Activated T-helper 17 cell treated with anti-CD3 and anti-CD28 coated beads, Interleukin-2, amount 50 U/mL, for 72 hours (primary cell): ENCODE data around the gene LARP4B. TPM values are rescaled to one million over a fixed set of nuclear protein-coding genes. Genes with fewer than 3 reads are reported as not detected.
A peak's percentile ranks its signal among the peaks of the same experiment; 100 is the strongest.

Experiments used
- ATAC-seq: fragments of 150-1000 bp; cut with Tn5 transposase; replicated peaks from 2 replicates; pipeline ENCODE4 v1.10.0; 2021; ENCODE audit warnings: mild to moderate bottlenecking, moderate library complexity
- H3K27ac Mint-ChIP-seq: one replicate; pipeline ENCODE4 v1.8.0; 2022; ENCODE audit warnings: mixed read lengths
- H3K27me3 Mint-ChIP-seq: one replicate; pipeline ENCODE4 v1.8.0; 2022; ENCODE audit warnings: mixed read lengths
- H3K36me3 Mint-ChIP-seq: one replicate; pipeline ENCODE4 v1.8.0; 2022; ENCODE audit warnings: low read depth, mild to moderate bottlenecking, mixed read lengths
- H3K4me1 Mint-ChIP-seq: one replicate; pipeline ENCODE4 v1.8.0; 2022; ENCODE audit warnings: mixed read lengths
- H3K4me3 Mint-ChIP-seq: one replicate; pipeline ENCODE4 v1.8.0; 2022; ENCODE audit warnings: mild to moderate bottlenecking, mixed read lengths
- H3K9me3 Mint-ChIP-seq: one replicate; pipeline ENCODE4 v1.8.0; 2022; ENCODE audit warnings: mixed read lengths
- total RNA-seq, 2 donors: library from RNA; stranded (reverse); gene quantifications; one replicate each; pipeline ENCODE4 v1.2.3, GENCODE V29; 2022

Gene LARP4B
- total RNA-seq, 2 donors from 2014 or later = 85.5 to 119 TPM

GRCh38 chr10:878895-879294 is 52.6 kb downstream of the LARP4B start:
- Mint-ChIP-seq H3K9me3 (no peaks in the 10 kb centered on the region), H3K27ac (no peak overlapping the region), H3K4me3 (no peak overlapping the region), H3K36me3 (peaks cover 95% of the 10 kb centered on the region), H3K27me3 (no peaks in the 10 kb centered on the region), H3K4me1 (peaks cover 8% of the 10 kb centered on the region)
- ATAC-seq = no peak

- H3K36me3 Mint-ChIP-seq = peaks cover 95% of the 10 kb centered on the region
- no peak overlapping the region for H3K4me3 Mint-ChIP-seq
- peaks cover 8% of the 10 kb centered on the region for H3K4me1 Mint-ChIP-seq
- no peaks in the 10 kb centered on the region for H3K27me3 Mint-ChIP-seq
- no peaks in the 10 kb centered on the region for H3K9me3 Mint-ChIP-seq
- ATAC-seq = no peak
- H3K27ac Mint-ChIP-seq = no peak overlapping the region
Measured at GRCh38 chr10:878333-878759, 53.2 kb downstream of the LARP4B start.

GRCh38 chr10:876438-876837 is 55.1 kb downstream of the LARP4B start:
- Mint-ChIP-seq H3K9me3 (no peaks in the 10 kb centered on the region), H3K27ac (no peak overlapping the region), H3K4me3 (no peak overlapping the region), H3K4me1 (peaks cover 12% of the 10 kb centered on the region), H3K27me3 (no peaks in the 10 kb centered on the region), H3K36me3 (peaks cover 95% of the 10 kb centered on the region)
- ATAC-seq = no peak

GRCh38 chr10:873020-873419 is 58.5 kb downstream of the LARP4B start:
- Mint-ChIP-seq H3K4me1 (peaks cover 20% of the 10 kb centered on the region), H3K27me3 (no peaks in the 10 kb centered on the region), H3K27ac (peak overlapping the region; percentile 37), H3K9me3 (no peaks in the 10 kb centered on the region), H3K36me3 (peaks cover 90% of the 10 kb centered on the region), H3K4me3 (no peak overlapping the region)
- ATAC-seq = no peak

- H3K27me3 Mint-ChIP-seq = no peaks in the 10 kb centered on the region
- no peaks in the 10 kb centered on the region for H3K9me3 Mint-ChIP-seq
- H3K4me3 Mint-ChIP-seq = no peak overlapping the region
- ATAC-seq = no peak
- peak overlapping the region; percentile 37 for H3K27ac Mint-ChIP-seq
- H3K36me3 Mint-ChIP-seq = peaks cover 87% of the 10 kb centered on the region
- H3K4me1 Mint-ChIP-seq = peaks cover 20% of the 10 kb centered on the region
Measured at GRCh38 chr10:871951-872403, 59.5 kb downstream of the LARP4B start.

- H3K27me3 Mint-ChIP-seq = no peaks in the 10 kb centered on the region
- H3K27ac Mint-ChIP-seq = peak overlapping the region; percentile 37
- no peak overlapping the region for H3K4me3 Mint-ChIP-seq
- H3K9me3 Mint-ChIP-seq = no peaks in the 10 kb centered on the region
- peaks cover 91% of the 10 kb centered on the region for H3K36me3 Mint-ChIP-seq
- peak; percentile 64 for ATAC-seq
- peaks cover 26% of the 10 kb centered on the region for H3K4me1 Mint-ChIP-seq
Measured at GRCh38 chr10:870564-871166, 60.8 kb downstream of the LARP4B start.

- H3K36me3 Mint-ChIP-seq = peaks cover 92% of the 10 kb centered on the region
- H3K27me3 Mint-ChIP-seq = no peaks in the 10 kb centered on the region
Measured at GRCh38 chr10:869171-869570, 62.3 kb downstream of the LARP4B start.

GRCh38 chr10:867807-868206 is 63.7 kb downstream of the LARP4B start:
- H3K27me3 Mint-ChIP-seq = no peaks in the 10 kb centered on the region
- H3K4me1 Mint-ChIP-seq = peaks cover 22% of the 10 kb centered on the region
- H3K36me3 Mint-ChIP-seq = peaks cover 92% of the 10 kb centered on the region
- no peak for ATAC-seq
- no peak overlapping the region for H3K27ac Mint-ChIP-seq
- no peak overlapping the region for H3K4me3 Mint-ChIP-seq
- no peaks in the 10 kb centered on the region for H3K9me3 Mint-ChIP-seq

More at GRCh38 chr10:869171-869570, 62.3 kb downstream of the LARP4B start:
- peaks cover 24% of the 10 kb centered on the region for H3K4me1 Mint-ChIP-seq
- no peak for ATAC-seq
- no peaks in the 10 kb centered on the region for H3K9me3 Mint-ChIP-seq
- H3K27ac Mint-ChIP-seq = no peak overlapping the region
- no peak overlapping the region for H3K4me3 Mint-ChIP-seq

GRCh38 chr10:866577-866941 is 64.9 kb downstream of the LARP4B start:
- peak overlapping the region; percentile 74 for H3K27ac Mint-ChIP-seq
- no peaks in the 10 kb centered on the region for H3K9me3 Mint-ChIP-seq
- peaks cover 17% of the 10 kb centered on the region for H3K4me1 Mint-ChIP-seq
- H3K4me3 Mint-ChIP-seq = no peak overlapping the region
- no peaks in the 10 kb centered on the region for H3K27me3 Mint-ChIP-seq
- H3K36me3 Mint-ChIP-seq = peaks cover 92% of the 10 kb centered on the region
- no peak for ATAC-seq

GRCh38 chr10:865924-866576 is 65.5 kb downstream of the LARP4B start:
- H3K27me3 Mint-ChIP-seq = no peaks in the 10 kb centered on the region

GRCh38 chr10:865257-865656 is 66.2 kb downstream of the LARP4B start:
- H3K27me3 Mint-ChIP-seq = no peaks in the 10 kb centered on the region
- H3K36me3 Mint-ChIP-seq = peaks cover 92% of the 10 kb centered on the region
- H3K4me3 Mint-ChIP-seq = no peak overlapping the region
- no peak overlapping the region for H3K27ac Mint-ChIP-seq
- no peaks in the 10 kb centered on the region for H3K9me3 Mint-ChIP-seq
- H3K4me1 Mint-ChIP-seq = peaks cover 6% of the 10 kb centered on the region
- no peak for ATAC-seq

More at GRCh38 chr10:865924-866576, 65.5 kb downstream of the LARP4B start:
- Mint-ChIP-seq H3K27ac (peak overlapping the region; percentile 74), H3K9me3 (no peaks in the 10 kb centered on the region), H3K4me1 (peaks cover 14% of the 10 kb centered on the region), H3K36me3 (peaks cover 92% of the 10 kb centered on the region), H3K4me3 (no peak overlapping the region)
- no peak for ATAC-seq

GRCh38 chr10:860519-860918 is 71.0 kb downstream of the LARP4B start:
- no peak for ATAC-seq
- no peak overlapping the region for H3K27ac Mint-ChIP-seq

GRCh38 chr10:856416-857157 is 74.9 kb downstream of the LARP4B start:
- ATAC-seq = no peak
- Mint-ChIP-seq H3K4me3 (no peak overlapping the region), H3K27ac (peak overlapping the region; percentile 21)

More at GRCh38 chr10:860519-860918, 71.0 kb downstream of the LARP4B start:
- H3K9me3 Mint-ChIP-seq = no peaks in the 10 kb centered on the region
- peaks cover 6% of the 10 kb centered on the region for H3K4me1 Mint-ChIP-seq
- peaks cover 100% of the 10 kb centered on the region for H3K36me3 Mint-ChIP-seq
- no peaks in the 10 kb centered on the region for H3K27me3 Mint-ChIP-seq
- H3K4me3 Mint-ChIP-seq = no peak overlapping the region

GRCh38 chr10:855671-856070 is 75.8 kb downstream of the LARP4B start:
- H3K4me3 Mint-ChIP-seq = no peak overlapping the region
- H3K36me3 Mint-ChIP-seq = peaks cover 100% of the 10 kb centered on the region
- no peaks in the 10 kb centered on the region for H3K27me3 Mint-ChIP-seq
- H3K27ac Mint-ChIP-seq = peak overlapping the region; percentile 49
- H3K4me1 Mint-ChIP-seq = peaks cover 14% of the 10 kb centered on the region
- no peaks in the 10 kb centered on the region for H3K9me3 Mint-ChIP-seq
- ATAC-seq = no peak

More at GRCh38 chr10:856416-857157, 74.9 kb downstream of the LARP4B start:
- Mint-ChIP-seq H3K4me1 (peaks cover 14% of the 10 kb centered on the region), H3K27me3 (no peaks in the 10 kb centered on the region), H3K9me3 (no peaks in the 10 kb centered on the region), H3K36me3 (peaks cover 100% of the 10 kb centered on the region)

- Mint-ChIP-seq H3K36me3 (peaks cover 100% of the 10 kb centered on the region), H3K9me3 (no peaks in the 10 kb centered on the region), H3K27ac (peak overlapping the region; percentile 49), H3K4me3 (no peak overlapping the region), H3K27me3 (no peaks in the 10 kb centered on the region), H3K4me1 (peaks cover 14% of the 10 kb centered on the region)
- ATAC-seq = no peak
Measured at GRCh38 chr10:855079-855478, 76.4 kb downstream of the LARP4B start.
